A549 (cell line): ENCODE measurements around the gene TSPAN18. TPM values are rescaled to one million over a fixed set of nuclear protein-coding genes. Genes with fewer than 3 reads are reported as not detected.

ENCODE experiments used
- ATAC-seq, 2 experiments: fragments of 200-7000 bp in 1 of 2; fragments of >200 bp in 1 of 2; cut with Nextera tagmentation in 1 of 2; cut with Tn5 transposase in 1 of 2; 3 replicates each; pipeline versions ENCODE4 v1.8.0 to v1.9.1; 2018 to 2020; ENCODE audit warnings: mild to moderate bottlenecking in 1 of 2, moderate library complexity in 1 of 2
- CTCF ChIA-PET: fragments of 300-600 bp; sonication (Branson Sonifier 250); formaldehyde crosslinking; extraction: SDS; loops from one replicate; lab custom pipeline; 2021; ENCODE audit warnings: antibody characterized with exemption, inconsistent platforms; lab: Yijun Ruan, JAX
- POLR2A ChIA-PET: fragments of 350-600 bp; formaldehyde crosslinking; extraction: SDS; loops from one replicate; lab custom pipeline; 2021; ENCODE audit warnings: antibody characterized with exemption, inconsistent platforms; lab: Yijun Ruan, JAX
- DNase-seq, 2 experiments: peaks; one replicate each; pipeline versions ENCODE4 v3.0.0 to v3.0.0-alpha.2; 2011 to 2016; ENCODE audit warnings: low read depth in 1 of 2, low spot score in 1 of 2
- FAIRE-seq: peaks from 2 replicates; lab custom pipeline; 2011; peaks lifted over from hg19 to GRCh38; lab: Jason Lieb, UNC
- H3K27ac ChIP-seq, 2 experiments: fragments of >200 bp; sonication (Bioruptor Twin); formaldehyde crosslinking; 3 replicates each; pipeline ENCODE4 v1.5.1; 2016 to 2017
- H3K4me1 ChIP-seq: fragments of >200 bp; sonication (Bioruptor Twin); formaldehyde crosslinking; 3 replicates; pipeline ENCODE4 v1.6.1; 2016
- H3K4me2 ChIP-seq: fragments of >200 bp; sonication (Bioruptor Twin); formaldehyde crosslinking; 3 replicates; pipeline ENCODE4 v1.6.1; 2016
- H3K4me3 ChIP-seq: fragments of >200 bp; sonication (Bioruptor Twin); formaldehyde crosslinking; 3 replicates; pipeline ENCODE4 v1.5.1; 2016
- H3K9me3 ChIP-seq: fragments of >200 bp; sonication (Bioruptor Twin); formaldehyde crosslinking; 3 replicates; pipeline ENCODE4 v1.6.1; 2016
- CBX8 ChIP-seq: fragments of 200-600 bp; sonication (generic); IDR thresholded peaks from 2 replicates; pipeline ENCODE4 v1.6.1; 2016
- CEBPB ChIP-seq, 2 experiments: fragments of >200 bp in 1 of 2; sonication (Bioruptor Twin) in 1 of 2; formaldehyde crosslinking in 1 of 2; IDR thresholded peaks; 2 replicates each; pipeline ENCODE4 v1.6.1; 2012 to 2016
- CHD2 ChIP-seq: fragments of 150-350 bp; IDR thresholded peaks from 2 replicates; pipeline ENCODE4 v1.6.1; 2014; ENCODE audit warnings: low read length; ENCODE audit not compliant: partially characterized antibody
- CHD4 ChIP-seq: fragments of 200-600 bp; sonication (generic); IDR thresholded peaks from 2 replicates; pipeline ENCODE4 v1.6.1; 2016; ENCODE audit warnings: antibody characterized with exemption, mild to moderate bottlenecking, borderline replicate concordance
- CTCF ChIP-seq: fragments of >200 bp; sonication (Bioruptor Twin); formaldehyde crosslinking; IDR thresholded peaks from 3 replicates; pipeline ENCODE4 v1.5.1; 2016
- EHMT2 ChIP-seq: fragments of 200-600 bp; sonication (generic); IDR thresholded peaks from 2 replicates; pipeline ENCODE4 v1.6.1; 2016; ENCODE audit warnings: antibody characterized with exemption, low read depth, mild to moderate bottlenecking, moderate library complexity
- FOSB ChIP-seq: fragments of 250-450 bp; sonication (Bioruptor Pico); IDR thresholded peaks from 2 replicates; pipeline ENCODE4 v1.5.0; 2020; ENCODE audit warnings: mild to moderate bottlenecking, moderate library complexity
- FOSL2 ChIP-seq, 2 experiments: fragments of 450-650 bp in 1 of 2; fragments of >200 bp in 1 of 2; sonication (Bioruptor Twin) in 1 of 2; formaldehyde crosslinking; IDR thresholded peaks; 2 replicates each; pipeline versions ENCODE4 v1.5.0 to v1.6.1; 2016 to 2020; ENCODE audit warnings: mild to moderate bottlenecking in 1 of 2, moderate library complexity in 1 of 2
- FOXS1 ChIP-seq: fragments of 250-450 bp; sonication (Bioruptor Pico); IDR thresholded peaks from 2 replicates; pipeline ENCODE4 v1.5.0; 2020; ENCODE audit warnings: mild to moderate bottlenecking, moderate library complexity
- GATA3 ChIP-seq: IDR thresholded peaks from 2 replicates; pipeline ENCODE4 v1.6.1; 2012; ENCODE audit warnings: borderline replicate concordance
- HES2 ChIP-seq: fragments of >200 bp; sonication (Bioruptor Twin); formaldehyde crosslinking; IDR thresholded peaks from 2 replicates; pipeline ENCODE4 v1.6.1; 2016
- JUN ChIP-seq, 2 experiments: fragments of >200 bp; sonication (Bioruptor Twin); formaldehyde crosslinking; IDR thresholded peaks; 2 replicates in 1 of 2; 3 replicates in 1 of 2; pipeline ENCODE4 v1.6.1; 2016 to 2017
- MAX ChIP-seq: IDR thresholded peaks from 2 replicates; pipeline ENCODE4 v1.6.1; 2012
- MYC ChIP-seq: IDR thresholded peaks from 2 replicates; pipeline ENCODE4 v1.6.1; 2012; ENCODE audit warnings: mild to moderate bottlenecking, inconsistent platforms, low read length, improper control_type of control experiment, borderline replicate concordance
- RAD21 ChIP-seq, 2 experiments: fragments of >200 bp in 1 of 2; sonication (Bioruptor Twin) in 1 of 2; formaldehyde crosslinking in 1 of 2; IDR thresholded peaks in 1 of 2; conservative IDR thresholded peaks in 1 of 2; 2 replicates in 1 of 2; 3 replicates in 1 of 2; pipeline ENCODE4 v1.6.1; 2012 to 2018; ENCODE audit warnings: inconsistent platforms in 1 of 2
- RCOR1 ChIP-seq: fragments of 150-350 bp; IDR thresholded peaks from 2 replicates; pipeline ENCODE4 v1.6.1; 2014; ENCODE audit warnings: antibody characterized with exemption, low read length, low read depth
- SMC3 ChIP-seq: fragments of >200 bp; sonication (Bioruptor Twin); formaldehyde crosslinking; IDR thresholded peaks from 3 replicates; pipeline ENCODE4 v1.6.1; 2018; ENCODE audit warnings: inconsistent platforms
- SREBF2 ChIP-seq: fragments of 450-650 bp; IDR thresholded peaks from 2 replicates; pipeline ENCODE4 v1.6.1; 2014; ENCODE audit warnings: mild to moderate bottlenecking, moderate library complexity
- USF2 ChIP-seq: fragments of 450-650 bp; IDR thresholded peaks from 2 replicates; pipeline ENCODE4 v1.6.1; 2014; ENCODE audit warnings: antibody characterized with exemption
- WGBS: methylation state at CpG from one replicate; pipeline ENCODE4 v1.1.6; 2017; ENCODE audit errors: missing lambda C conversion rate; 5-methylcytosine and 5-hydroxymethylcytosine counted together
- polyA plus RNA-seq, 4 experiments: library from polyadenylated mRNA; depleted of rRNA in 3 of 4; stranded (reverse); fragments of >200 nt; fragmentation: RNase III in 1 of 4; extraction: RNeasy Plus Mini Kit Qiagen cat#74134 plus additional on column Dnase treatment in 1 of 4; gene quantifications; 2 replicates in 3 of 4; 3 replicates in 1 of 4; pipeline ENCODE4 v1.2.3, GENCODE V29; 2011 to 2017

TSPAN18 gene
- polyA plus RNA-seq, 2 of the 4 experiments (the other 2 are of a cell fraction) = 0.81 to 4.5 TPM

GRCh38 chr11:44977493-44977984 lies 250.8 kb downstream of the TSPAN18 start:
- H3K9me3 ChIP-seq = no peaks in the 10 kb centered on the region
- DNase-seq = peak; percentile 34 to 36
- POLR2A ChIA-PET = no interaction called here
- H3K27ac ChIP-seq = peak overlapping the region; percentile 18 to 81; a peak in 3 of 6 replicates
- CTCF ChIA-PET = interaction anchor here (0.9 to 7.8 kb wide), 7 partner anchors 11 to 127 kb away, joined by 3 to 49 read pairs (median 3); no protein-coding TSS in a partner anchor
- TF ChIP-seq SMC3 (peak; percentile 17; the same call in 1 of the 3 replicates), CTCF (peak; percentile 29; the same call in 2 of the 3 replicates), RAD21 (conservative IDR thresholded peaks at IDR 0.05 in 1 of 2, IDR thresholded peaks at IDR 0.05 in 1 of 2) (peak in 1 of 2 experiments; percentile 41; a peak in 2 of 5 replicates), FOSB (CRISPR knock-in tag) (no peak)
- no peak overlapping the region for H3K4me3 ChIP-seq
- H3K4me2 ChIP-seq = no peak overlapping the region; the same call in 2 of the 3 replicates
- ATAC-seq = peak in 1 of 2 experiments; percentile 45; a peak in 3 of 6 replicates
- FAIRE-seq = no peak
- WGBS = 67% methylated on average over 7 of the region's 9 CpGs
- peaks cover 42% of the 10 kb centered on the region for H3K4me1 ChIP-seq

GRCh38 chr11:44978274-44978960 lies 251.7 kb downstream of the TSPAN18 start:
- TF ChIP-seq MAX (0 out of 2 replicates have a peak, but pooled peaks have one; percentile 13), EHMT2 (no peak)
- H3K9me3 ChIP-seq = no peaks in the 10 kb centered on the region
- H3K4me2 ChIP-seq = peak overlapping the region; percentile 72
- WGBS = 16% methylated on average over 3 of the region's 3 CpGs
- peaks cover 42% of the 10 kb centered on the region for H3K4me1 ChIP-seq
- CTCF ChIA-PET = interaction anchor here (1.3 to 7.8 kb wide), 6 partner anchors 23 to 126 kb away, joined by 3 to 49 read pairs (median 4); no protein-coding TSS in a partner anchor
- peak overlapping the region; percentile 78 to 81 for H3K27ac ChIP-seq
- FAIRE-seq (no peak), ATAC-seq (peak; percentile 51 to 73), DNase-seq (no peak)
- no peak overlapping the region for H3K4me3 ChIP-seq
- POLR2A ChIA-PET = no interaction called here

- TF ChIP-seq CHD2 (no peak), GATA3 (peak; percentile 54; the same call in 1 of the 2 replicates), HES2 (no peak), MAX (peak; percentile 53), JUN (IDR thresholded peaks at IDR 0.05) (peak in 1 of 2 experiments; percentile 26; a peak in 1 of 5 replicates)
- FAIRE-seq = peak; percentile 59
- ATAC-seq = peak; percentile 41 to 83
- Histone ChIP-seq H3K4me2 (peak overlapping the region; percentile 72), H3K4me3 (no peak overlapping the region), H3K9me3 (no peaks in the 10 kb centered on the region), H3K4me1 (peaks cover 42% of the 10 kb centered on the region), H3K27ac (peak overlapping the region; percentile 78 to 81)
- WGBS = 10% methylated on average over 1 of the region's 1 CpG
- ChIA-PET CTCF (interaction anchor here (0.6 to 7.8 kb wide), 7 partner anchors 24 to 413 kb away, joined by 3 to 49 read pairs (median 4); no protein-coding TSS in a partner anchor), POLR2A (no interaction called here)
- peak; percentile 63 to 91 for DNase-seq
Measured at GRCh38 chr11:44978961-44979331, 252.2 kb downstream of the TSPAN18 start.

GRCh38 chr11:44979543-44980399 lies 253.0 kb downstream of the TSPAN18 start:
- Histone ChIP-seq H3K9me3 (no peaks in the 10 kb centered on the region), H3K4me2 (peak overlapping the region; percentile 72), H3K4me3 (no peak overlapping the region), H3K27ac (peak overlapping the region; percentile 78 to 81), H3K4me1 (peaks cover 42% of the 10 kb centered on the region)
- ChIA-PET POLR2A (no interaction called here), CTCF (interaction anchor here (0.6 to 7.8 kb wide), 6 partner anchors 31 to 412 kb away, joined by 3 to 49 read pairs (median 4); no protein-coding TSS in a partner anchor)
- peak; percentile 57 to 75 for ATAC-seq
- 26% methylated on average over 22 of the region's 24 CpGs for WGBS
- FAIRE-seq = no peak
- DNase-seq = peak; percentile 75 to 92
- TF ChIP-seq FOXS1 (no peak), CEBPB (IDR thresholded peaks at IDR 0.05) (0 out of 4 replicates have a peak, but pooled peaks of 1 of the 2 experiments have one; percentile 20), CHD4 (no peak), CBX8 (no peak), RAD21 (conservative IDR thresholded peaks at IDR 0.05 in 1 of 2, IDR thresholded peaks at IDR 0.05 in 1 of 2) (no peak), MAX (peak; percentile 88), SREBF2 (no peak), USF2 (peak; percentile 41; the same call in 1 of the 2 replicates), SMC3 (no peak), FOSL2 (IDR thresholded peaks at IDR 0.05) (no peak), FOSL2 (CRISPR knock-in tag; IDR thresholded peaks at IDR 0.05) (peak; percentile 30), FOSB (CRISPR knock-in tag) (0 out of 2 replicates have a peak, but pooled peaks have one; percentile 47), MYC (0 out of 2 replicates have a peak, but pooled peaks have one; percentile 49), HES2 (no peak), RCOR1 (no peak), GATA3 (peak; percentile 76; the same call in 1 of the 2 replicates)
